GM18520 (cell line): ENCODE measurements around the gene PTCH2.

Experiments
- ATAC-seq: cut with Tn5 transposase; IDR thresholded peaks from one replicate; pipeline ENCODE4 v1.9.1; 2021; ENCODE audit not compliant: unreplicated experiment

PTCH2 gene

GRCh38 chr1:44842862-44843655 lies at the start of gene PTCH2:
Gene PTCH2, minus strand, starts transcription at chr1:44843253. Its CDS starts 321 bp downstream, at chr1:44842932.
- no peak for ATAC-seq

- ATAC-seq = no peak
Measured at GRCh38 chr1:44890007-44890406, 47.0 kb upstream of the PTCH2 start.

GRCh38 chr1:44885406-44885805 lies 42.4 kb upstream of the PTCH2 start:
- ATAC-seq = no peak

GRCh38 chr1:44884746-44885145 lies 41.7 kb upstream of the PTCH2 start:
- ATAC-seq = no peak

- ATAC-seq = no peak
Measured at GRCh38 chr1:44881011-44881632, 38.1 kb upstream of the PTCH2 start.

- ATAC-seq = no peak
Measured at GRCh38 chr1:44874155-44874554, 31.1 kb upstream of the PTCH2 start.

GRCh38 chr1:44870096-44870495 lies 27.0 kb upstream of the PTCH2 start:
- ATAC-seq = no peak

- ATAC-seq = no peak
Measured at GRCh38 chr1:44867801-44868200, 24.7 kb upstream of the PTCH2 start.

GRCh38 chr1:44862829-44863401 lies 19.9 kb upstream of the PTCH2 start:
- ATAC-seq = no peak

GRCh38 chr1:44860891-44861425 lies 17.9 kb upstream of the PTCH2 start:
- no peak for ATAC-seq

GRCh38 chr1:44860331-44860730 lies 17.3 kb upstream of the PTCH2 start:
- no peak for ATAC-seq

GRCh38 chr1:44857446-44857845 lies 14.4 kb upstream of the PTCH2 start:
- no peak for ATAC-seq

- ATAC-seq = no peak
Measured at GRCh38 chr1:44855742-44856141, 12.7 kb upstream of the PTCH2 start.

- ATAC-seq = no peak
Measured at GRCh38 chr1:44854970-44855369, 11.9 kb upstream of the PTCH2 start.

- ATAC-seq = no peak
Measured at GRCh38 chr1:44853201-44853600, 10.1 kb upstream of the PTCH2 start.

GRCh38 chr1:44851308-44851707 lies 8.3 kb upstream of the PTCH2 start:
- ATAC-seq = no peak

GRCh38 chr1:44849575-44850132 lies 6.6 kb upstream of the PTCH2 start:
- no peak for ATAC-seq

- no peak for ATAC-seq
Measured at GRCh38 chr1:44848456-44849181, 5.6 kb upstream of the PTCH2 start.

GRCh38 chr1:44847845-44848244 lies 4.8 kb upstream of the PTCH2 start:
- no peak for ATAC-seq

GRCh38 chr1:44846985-44847384 lies 3.9 kb upstream of the PTCH2 start:
- ATAC-seq = no peak

- ATAC-seq = no peak
Measured at GRCh38 chr1:44842486-44842861, 579 bp downstream of the PTCH2 start.
